Adipose tissue (tissue), 3 donors: ENCODE data around the gene VANGL1. TPM values are rescaled to one million over a fixed set of nuclear protein-coding genes. Genes with fewer than 3 reads are reported as not detected.
"Not testable (repeated sequence)": the region's sequence is repeated elsewhere in the genome, so short reads cannot be mapped to it uniquely, and the experiment has no call there.

Experiments
- H3K27ac ChIP-seq: one replicate; pipeline ENCODE4 v1.5.1; 2013; ENCODE audit warnings: low read depth, low read length
- WGBS, 3 donors: extraction: QIAGEN DNeasy Blood & Tissue Kit; methylation state at CpG; one replicate each; pipeline ENCODE4 v1.1.7; 2013; 5-methylcytosine and 5-hydroxymethylcytosine counted together
- polyA plus RNA-seq, 3 donors: library from polyadenylated mRNA; stranded (reverse); fragments of 200-250 nt; gene quantifications; one replicate each; pipeline ENCODE4 v1.2.3, GENCODE V29; 2013
- donor health status: healthy with polysubstance abuse.
- donor health status: Bipolar disorder and iron deficiency.
- donor health status: healthy.

Gene VANGL1
- 1 to 10 TPM; 2.2 to 4.0 (median 2.5) TPM for polyA plus RNA-seq

- no peak within 1 kb of the TSS for H3K27ac ChIP-seq
Measured at GRCh38 chr1:115641762-115642167, at the start of gene VANGL1. TSS of gene VANGL1 (plus strand) at chr1:115641970. CDS start at chr1:115651414, 9,444 bp downstream.

GRCh38 chr1:115592264-115592663 lies 49.5 kb upstream of the VANGL1 start:
- 91 to 100% (median 91%) methylated on average over 1 of the region's 1 CpG for WGBS, 3 donors
- H3K27ac ChIP-seq = no peak overlapping the region

More at GRCh38 chr1:115641762-115642167, at the start of gene VANGL1:
- 1% methylated on average over 50 to 61 of the region's 61 CpGs for WGBS, 3 donors

- no peak overlapping the region for H3K27ac ChIP-seq
- WGBS, 3 donors = 65 to 85% (median 79%) methylated on average over 4 of the region's 4 CpGs
Measured at GRCh38 chr1:115593365-115594259, 48.2 kb upstream of the VANGL1 start.

DNA sequence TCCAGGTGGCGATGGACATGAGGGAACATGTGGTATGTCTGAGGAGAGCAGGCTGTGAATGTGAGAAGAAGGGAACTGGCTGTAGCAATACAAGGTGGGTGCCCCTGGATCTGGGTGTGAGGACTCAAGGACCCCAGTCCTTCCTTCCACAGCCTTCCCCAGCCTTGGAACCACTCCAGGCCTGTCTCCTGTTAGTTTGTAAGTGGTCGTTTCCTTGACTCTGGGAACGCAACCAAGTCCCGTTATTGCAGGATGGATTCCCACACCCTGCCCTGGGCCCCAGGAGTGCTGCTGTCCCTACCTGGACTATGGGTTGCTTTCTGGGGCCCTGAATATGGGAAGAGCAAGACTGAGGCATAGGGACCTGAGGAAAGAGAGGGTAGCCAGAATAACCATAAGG lies 47.2 kb upstream of the VANGL1 start:
- WGBS, 3 donors = 71 to 83% (median 80%) methylated on average over 4 of the region's 4 CpGs
- H3K27ac ChIP-seq = no peak overlapping the region

DNA sequence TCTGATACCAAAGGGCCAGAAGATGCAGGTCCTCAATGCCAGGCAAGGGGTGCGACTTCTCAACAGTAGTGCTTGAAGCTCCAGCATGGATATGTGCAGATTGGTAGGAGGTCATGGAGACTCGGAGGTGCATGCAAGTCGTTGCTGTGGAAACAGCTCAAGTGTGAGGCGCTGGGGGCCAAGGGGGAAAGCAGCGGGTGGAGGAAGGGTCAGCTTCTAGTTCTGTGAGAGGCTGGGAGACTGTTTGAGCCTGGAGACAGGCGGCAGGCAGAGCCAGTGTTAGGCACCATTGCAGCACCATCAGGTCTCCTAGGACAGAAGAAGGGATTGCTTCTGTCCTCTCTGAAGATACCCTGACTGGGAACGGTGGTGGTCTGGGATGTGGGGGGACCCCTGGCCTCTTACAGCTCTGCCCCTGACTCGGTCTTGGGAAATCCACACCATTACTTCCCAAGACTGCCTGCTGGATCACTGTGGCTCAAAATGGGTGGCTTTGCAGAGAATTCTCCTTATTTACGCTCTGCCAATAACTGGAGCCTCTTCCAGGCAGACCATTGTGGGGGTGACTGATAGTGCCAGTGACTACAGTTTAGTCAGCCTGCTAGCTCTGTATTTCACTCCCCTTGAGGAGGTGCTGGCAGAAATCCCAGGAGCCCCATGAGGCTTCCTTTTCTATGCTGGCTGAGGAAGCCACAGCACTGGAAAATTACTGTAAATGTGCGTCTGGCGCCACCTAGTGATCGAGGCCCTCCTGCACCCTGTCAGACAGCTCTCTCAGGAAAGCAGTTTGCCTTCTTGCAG lies 46.3 kb upstream of the VANGL1 start:
- WGBS, 3 donors = 52 to 60% (median 56%) methylated on average over 12 of the region's 12 CpGs
- H3K27ac ChIP-seq = no peak overlapping the region

DNA sequence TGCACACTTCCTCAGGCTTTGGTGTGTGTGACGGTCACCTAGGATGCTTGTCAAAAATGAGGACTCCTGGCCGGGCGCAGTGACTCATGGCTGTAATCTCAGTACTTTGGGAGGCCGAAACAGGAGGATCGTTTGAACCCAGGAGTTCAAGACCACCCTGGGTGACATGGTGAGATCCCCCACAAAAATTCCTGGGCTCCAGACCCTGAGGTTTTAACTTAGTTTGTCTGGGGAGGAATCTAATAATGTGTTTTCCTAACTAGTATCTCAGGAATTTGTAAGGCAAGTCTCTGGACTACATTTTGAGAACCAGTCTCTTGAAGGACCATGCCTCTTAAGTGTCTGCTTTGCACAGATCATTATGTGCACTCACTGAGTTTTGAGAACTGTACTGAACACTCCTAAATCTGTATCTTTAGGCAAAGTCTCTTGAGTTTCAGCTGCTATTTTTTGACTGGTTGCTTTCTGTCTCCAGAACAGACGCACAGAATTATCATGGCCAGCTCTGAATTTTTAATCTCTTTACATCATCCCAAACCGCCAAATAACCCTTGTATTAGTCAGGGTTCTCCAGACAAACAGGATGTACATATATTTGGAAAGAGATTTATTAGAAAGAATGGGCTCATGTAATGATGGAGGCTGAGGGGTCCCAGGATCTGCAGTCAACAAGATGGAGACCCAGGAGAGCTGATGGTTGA lies 45.5 kb upstream of the VANGL1 start:
- 35 to 45% (median 36%) methylated on average over 7 of the region's 7 CpGs for WGBS, 3 donors
- H3K27ac ChIP-seq = no peak overlapping the region

DNA sequence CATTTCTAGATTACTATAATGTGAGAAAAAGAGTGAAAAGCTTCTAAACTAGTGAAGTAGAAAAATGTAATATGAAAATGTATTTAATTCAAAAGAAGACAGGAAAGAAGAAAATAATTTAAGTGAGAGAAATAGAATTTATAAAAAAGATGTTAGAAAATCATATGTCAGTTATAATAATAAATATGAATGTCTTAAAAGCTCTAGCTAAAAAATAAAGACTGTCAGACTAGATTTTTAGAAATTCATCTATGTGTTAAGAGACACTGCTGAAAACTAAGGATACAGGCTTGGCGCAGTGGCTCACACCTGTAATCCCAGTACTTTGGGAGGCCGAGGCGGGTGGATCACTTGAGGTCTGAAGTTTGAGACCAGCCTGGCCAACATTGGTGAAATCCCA lies 37.3 kb upstream of the VANGL1 start:
- 96% methylated on average over 3 of the region's 3 CpGs for WGBS, 3 donors
- H3K27ac ChIP-seq = no peak overlapping the region

DNA sequence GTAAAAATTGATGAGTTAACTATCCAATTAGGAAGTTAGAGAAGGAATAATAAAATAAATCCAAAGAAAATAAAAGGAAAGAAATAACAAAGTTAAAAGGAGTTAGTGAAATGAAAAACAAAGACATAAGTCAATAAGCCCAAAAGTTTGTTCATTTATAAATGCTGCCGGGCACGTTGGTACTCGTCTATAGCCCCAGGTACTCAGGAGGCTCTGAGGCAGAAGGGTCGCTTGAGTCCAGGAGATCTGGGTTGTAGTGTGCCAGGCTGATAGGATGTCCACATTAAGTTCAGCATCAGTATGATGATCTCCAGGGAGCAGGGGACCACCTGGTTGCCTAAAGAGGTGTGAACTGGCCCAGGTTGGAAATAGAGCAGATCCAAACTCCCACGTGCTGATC lies 35.5 kb upstream of the VANGL1 start:
- no peak overlapping the region for H3K27ac ChIP-seq
- WGBS, 3 donors = 75 to 81% (median 81%) methylated on average over 5 of the region's 5 CpGs

- 43 to 89% (median 68%) methylated on average over 1 of the region's 1 CpG for WGBS, 3 donors
- no peak overlapping the region for H3K27ac ChIP-seq
Measured at GRCh38 chr1:115609021-115609420, 32.7 kb upstream of the VANGL1 start.

- no peak overlapping the region for H3K27ac ChIP-seq
- WGBS, 3 donors = 70 to 97% (median 93%) methylated on average over 4 of the region's 4 CpGs
Measured at GRCh38 chr1:115613767-115614166, 28.0 kb upstream of the VANGL1 start.

DNA sequence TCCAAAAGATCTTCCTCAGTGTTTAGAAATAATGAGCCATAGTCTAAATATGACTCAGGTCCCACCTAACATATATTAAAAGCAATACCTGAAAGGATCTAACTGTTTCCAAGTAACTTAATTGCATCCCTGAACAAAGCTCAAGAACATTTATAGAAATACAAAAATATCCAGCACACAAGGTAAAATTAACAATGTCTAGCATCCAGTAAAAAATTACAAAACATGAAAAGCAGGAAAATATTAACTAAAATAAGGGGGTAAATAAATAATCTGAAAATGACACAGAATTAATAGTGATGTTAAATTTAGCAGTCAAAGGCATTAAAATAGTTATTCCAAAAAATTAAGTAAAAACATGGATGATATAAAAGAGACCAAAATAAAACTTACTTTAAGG lies 21.3 kb upstream of the VANGL1 start:
- no peak overlapping the region for H3K27ac ChIP-seq

DNA sequence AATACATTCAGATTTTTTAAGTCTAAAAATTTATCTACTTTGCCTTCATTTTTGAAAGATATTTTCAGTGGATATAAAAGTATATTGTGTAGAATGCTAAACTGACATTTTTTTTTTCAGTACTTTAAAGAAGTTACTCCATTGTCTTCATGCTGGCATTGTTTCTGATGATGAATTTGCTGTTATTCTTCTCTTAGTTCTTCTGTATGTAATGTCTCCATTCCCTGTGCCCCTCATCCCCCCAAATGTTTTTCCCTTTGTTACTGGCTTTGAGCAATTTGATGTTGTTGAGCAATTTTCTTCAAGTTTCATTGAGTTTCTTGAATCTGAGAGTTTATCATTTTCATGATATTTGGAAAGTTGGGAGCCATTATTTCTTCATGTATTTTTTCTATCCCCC lies 20.8 kb upstream of the VANGL1 start:
- no peak overlapping the region for H3K27ac ChIP-seq

- 84 to 100% (median 84%) methylated on average over 1 of the region's 1 CpG for WGBS, 3 donors
- H3K27ac ChIP-seq = no peak overlapping the region
Measured at GRCh38 chr1:115624859-115625258, 16.9 kb upstream of the VANGL1 start.

DNA sequence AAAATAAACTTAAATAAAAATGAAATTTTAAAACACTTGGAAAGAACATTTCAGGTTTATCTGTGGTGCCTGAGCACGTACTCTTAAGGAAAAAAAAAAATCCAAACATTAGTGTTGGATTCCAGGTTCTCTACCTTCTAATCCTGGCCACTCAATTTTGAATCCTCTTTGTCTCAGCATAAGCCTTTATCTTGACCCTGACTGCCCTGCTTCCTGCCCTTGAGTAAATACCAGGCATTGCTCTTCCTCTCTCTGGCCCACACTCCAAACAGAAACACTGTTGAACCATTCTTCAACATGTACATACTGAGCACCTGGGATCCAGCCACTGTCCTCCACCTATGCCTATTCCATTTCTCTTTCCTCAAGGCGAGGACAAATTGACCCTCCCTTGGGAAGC lies 11.4 kb upstream of the VANGL1 start:
- no peak overlapping the region for H3K27ac ChIP-seq
- WGBS, 3 donors = 86 to 88% (median 87%) methylated on average over 2 of the region's 2 CpGs

DNA sequence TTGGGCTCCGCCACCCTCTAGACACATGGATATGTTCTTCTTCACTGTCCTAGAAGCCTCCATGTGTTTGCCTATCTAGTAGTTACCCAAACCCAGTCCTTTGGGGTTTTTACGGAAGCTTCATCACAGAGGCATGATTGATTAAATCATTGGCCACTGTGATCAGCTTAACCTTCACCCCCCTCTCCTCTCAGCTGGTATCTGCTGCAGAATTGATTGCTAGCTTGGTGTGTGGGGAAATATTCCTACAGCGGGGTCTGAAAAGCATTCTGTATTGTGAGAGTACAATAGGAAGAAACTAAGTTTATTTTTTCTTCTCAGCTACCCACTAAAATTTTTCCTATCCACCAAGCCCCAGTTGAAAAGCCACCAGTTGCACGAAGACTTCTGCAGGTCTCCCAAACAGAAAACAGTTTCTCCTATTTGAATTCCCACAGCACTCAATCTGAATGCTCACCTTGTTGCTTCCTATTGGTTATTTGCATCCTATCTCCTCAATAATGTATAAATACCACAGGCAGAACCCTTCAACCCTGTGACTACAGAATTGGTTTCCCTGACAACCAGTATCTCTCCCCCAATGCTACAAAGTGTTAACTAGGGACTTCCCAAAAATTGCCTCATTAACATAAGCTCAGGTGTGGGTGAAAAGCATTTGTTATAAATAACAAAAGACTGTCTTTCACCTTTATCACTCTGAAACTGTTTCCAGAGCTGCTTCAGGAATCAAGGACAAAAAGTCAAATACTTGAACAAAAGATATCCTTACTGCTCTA lies 9.3 kb upstream of the VANGL1 start:
- no peak overlapping the region for H3K27ac ChIP-seq
- WGBS, 3 donors = 75 to 93% (median 86%) methylated on average over 4 of the region's 4 CpGs

DNA sequence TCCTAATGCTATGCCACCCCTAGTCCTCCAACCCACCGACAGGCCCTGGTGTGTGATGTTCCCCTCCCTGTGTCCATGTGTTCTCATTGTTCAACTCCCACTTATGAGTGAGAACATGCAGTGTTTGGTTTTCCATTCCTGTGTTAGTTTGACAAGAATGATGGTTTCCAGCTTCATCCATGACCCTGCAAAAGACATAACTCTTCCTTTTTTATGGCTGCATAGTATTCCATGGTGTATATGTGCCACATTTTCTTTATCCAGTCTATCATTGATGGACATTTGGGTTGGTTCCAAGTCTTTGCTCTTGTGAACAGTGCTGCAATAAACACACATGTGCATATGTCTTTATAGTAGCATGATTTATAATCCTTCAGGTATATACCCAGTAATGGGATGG lies 8.2 kb upstream of the VANGL1 start:
- 88 to 97% (median 94%) methylated on average over 1 of the region's 1 CpG for WGBS, 3 donors

DNA sequence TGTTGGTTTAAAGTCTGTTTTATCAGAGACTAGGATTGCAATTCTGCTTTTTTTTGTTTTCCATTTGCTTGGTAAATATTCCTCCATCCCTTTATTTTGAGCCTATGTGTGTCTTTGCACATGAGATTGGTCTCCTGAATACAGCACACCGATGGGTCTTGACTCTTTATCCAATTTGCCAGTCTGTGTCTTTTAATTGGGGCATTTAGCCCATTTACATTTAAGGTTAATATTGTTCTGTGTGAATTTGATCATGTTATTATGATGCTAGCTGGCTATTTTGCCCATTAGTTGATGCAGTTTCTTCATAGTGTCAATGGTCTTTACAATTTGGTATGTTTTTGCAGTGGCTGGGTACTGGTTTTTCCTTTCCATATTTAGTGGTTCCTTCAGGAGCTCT lies 4.5 kb upstream of the VANGL1 start:
- not testable (repeated sequence) for H3K27ac ChIP-seq
- WGBS, 3 donors = 95 to 100% (median 100%) methylated on average over 1 of the region's 1 CpG

More for the DNA sequence above, 8.2 kb upstream of the VANGL1 start:
- H3K27ac ChIP-seq = not testable (repeated sequence)

DNA sequence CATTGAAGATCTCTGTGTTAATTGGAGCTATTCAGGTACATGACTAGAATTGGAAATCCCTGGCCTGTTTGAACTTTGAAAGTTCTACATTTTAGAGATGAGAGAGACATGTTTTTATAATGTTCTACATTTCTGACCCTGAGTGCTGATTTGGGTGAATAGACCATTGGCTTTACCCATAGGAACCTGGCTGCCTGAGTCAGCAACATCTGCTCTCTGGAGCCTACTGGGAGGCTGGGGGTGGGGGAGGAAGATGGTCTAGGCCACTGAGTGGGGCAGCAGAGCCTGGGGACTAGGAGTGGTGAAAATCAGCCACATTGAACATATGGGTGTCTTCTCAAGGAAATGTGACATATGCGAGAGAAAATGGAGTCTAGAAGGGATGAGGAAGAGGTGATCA lies 1.4 kb upstream of the VANGL1 start:
- WGBS, 3 donors = 88 to 100% (median 91%) methylated on average over 1 of the region's 1 CpG
- H3K27ac ChIP-seq = no peak overlapping the region
